Mesothelial cell of epicardium (in vitro differentiated cells): ENCODE results near the gene CDKN2C. TPM values are rescaled to one million over a fixed set of nuclear protein-coding genes. Genes with fewer than 3 reads are reported as not detected.

Source experiments
- DNase-seq, 2 experiments: peaks; one replicate each; pipeline ENCODE4 v3.0.0; 2021; ENCODE audit warnings: low spot score in 2 of 2; ENCODE audit not compliant: unreplicated experiment in 2 of 2
- H3K27ac Mint-ChIP-seq: 2 replicates; pipeline ENCODE4 v1.8.0; 2021; ENCODE audit warnings: mixed read lengths
- H3K27me3 Mint-ChIP-seq: 2 replicates; pipeline ENCODE4 v1.8.0; 2021; ENCODE audit warnings: low read depth, mixed read lengths
- H3K36me3 Mint-ChIP-seq: 2 replicates; pipeline ENCODE4 v1.8.0; 2021; ENCODE audit warnings: mixed read lengths
- H3K4me1 Mint-ChIP-seq: 2 replicates; pipeline ENCODE4 v1.8.0; 2021; ENCODE audit warnings: mixed read lengths
- H3K4me3 Mint-ChIP-seq: 2 replicates; pipeline ENCODE4 v1.8.0; 2021; ENCODE audit warnings: mild to moderate bottlenecking, moderate library complexity, mixed read lengths
- H3K9me3 Mint-ChIP-seq: 2 replicates; pipeline ENCODE4 v1.8.0; 2021; ENCODE audit warnings: mixed read lengths
- total RNA-seq: library from RNA; stranded (reverse); gene quantifications from 3 replicates; pipeline ENCODE4 v1.2.1, GENCODE V29; 2021
- TF ChIP-seq, protein P1 (sequence below): fragments of 200-600 bp; sonication (generic); IDR thresholded peaks from one replicate; pipeline ENCODE4 v1.5.0; 2021; ENCODE audit warnings: antibody characterized with exemption; ENCODE audit not compliant: unreplicated experiment

CDKN2C gene
- total RNA-seq, 1 donor from 2014 or later: 0.67 TPM

- Mint-ChIP-seq H3K27me3 (peaks cover 9% of the 10 kb centered on the region), H3K4me1 (peaks cover 13% of the 10 kb centered on the region), H3K9me3 (no peaks in the 10 kb centered on the region), H3K4me3 (peak overlapping the region; percentile 92), H3K27ac (peak overlapping the region; percentile 78), H3K36me3 (no peaks in the 10 kb centered on the region)
- DNase-seq: peak in 1 of 2 experiments; percentile 42
- TF ChIP-seq, protein P1, sequence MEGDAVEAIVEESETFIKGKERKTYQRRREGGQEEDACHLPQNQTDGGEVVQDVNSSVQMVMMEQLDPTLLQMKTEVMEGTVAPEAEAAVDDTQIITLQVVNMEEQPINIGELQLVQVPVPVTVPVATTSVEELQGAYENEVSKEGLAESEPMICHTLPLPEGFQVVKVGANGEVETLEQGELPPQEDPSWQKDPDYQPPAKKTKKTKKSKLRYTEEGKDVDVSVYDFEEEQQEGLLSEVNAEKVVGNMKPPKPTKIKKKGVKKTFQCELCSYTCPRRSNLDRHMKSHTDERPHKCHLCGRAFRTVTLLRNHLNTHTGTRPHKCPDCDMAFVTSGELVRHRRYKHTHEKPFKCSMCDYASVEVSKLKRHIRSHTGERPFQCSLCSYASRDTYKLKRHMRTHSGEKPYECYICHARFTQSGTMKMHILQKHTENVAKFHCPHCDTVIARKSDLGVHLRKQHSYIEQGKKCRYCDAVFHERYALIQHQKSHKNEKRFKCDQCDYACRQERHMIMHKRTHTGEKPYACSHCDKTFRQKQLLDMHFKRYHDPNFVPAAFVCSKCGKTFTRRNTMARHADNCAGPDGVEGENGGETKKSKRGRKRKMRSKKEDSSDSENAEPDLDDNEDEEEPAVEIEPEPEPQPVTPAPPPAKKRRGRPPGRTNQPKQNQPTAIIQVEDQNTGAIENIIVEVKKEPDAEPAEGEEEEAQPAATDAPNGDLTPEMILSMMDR: no peak
Measured at GRCh38 chr1:50959303-50959912, 10.6 kb upstream of the CDKN2C start.

- Mint-ChIP-seq H3K4me1 (peaks cover 13% of the 10 kb centered on the region), H3K9me3 (no peaks in the 10 kb centered on the region), H3K27ac (peak within 1 kb of the TSS; percentile 90), H3K27me3 (peaks cover 17% of the 10 kb centered on the region), H3K36me3 (no peaks in the 10 kb centered on the region), H3K4me3 (peak within 1 kb of the TSS; percentile 92)
- DNase-seq: peak; percentile 94 to 96
- TF ChIP-seq, protein P1: no peak
Measured at GRCh38 chr1:50959913-50960844, 9.9 kb upstream of the CDKN2C start, which contains the start of gene FAF1. TSS of gene FAF1 (minus strand) at chr1:50960267. CDS start at chr1:50959811, 456 bp downstream.

GRCh38 chr1:50964863-50965262 is 5.2 kb upstream of the CDKN2C start:
- Mint-ChIP-seq H3K4me3 (no peak overlapping the region), H3K4me1 (peaks cover 14% of the 10 kb centered on the region), H3K27me3 (peaks cover 54% of the 10 kb centered on the region), H3K36me3 (no peaks in the 10 kb centered on the region), H3K9me3 (no peaks in the 10 kb centered on the region), H3K27ac (no peak overlapping the region)
- DNase-seq: no peak
- TF ChIP-seq, protein P1: no peak

GRCh38 chr1:50966991-50967390 is 3.1 kb upstream of the CDKN2C start:
- TF ChIP-seq, protein P1: no peak
- H3K27me3 Mint-ChIP-seq: peaks cover 74% of the 10 kb centered on the region
- no peaks in the 10 kb centered on the region for H3K36me3 Mint-ChIP-seq
- DNase-seq: no peak
- peaks cover 20% of the 10 kb centered on the region for H3K4me1 Mint-ChIP-seq
- H3K4me3 Mint-ChIP-seq: no peak overlapping the region
- no peak overlapping the region for H3K27ac Mint-ChIP-seq
- no peaks in the 10 kb centered on the region for H3K9me3 Mint-ChIP-seq

GRCh38 chr1:50967416-50968157 is 2.5 kb upstream of the CDKN2C start:
- Mint-ChIP-seq H3K4me3 (peak overlapping the region; percentile 74), H3K36me3 (no peaks in the 10 kb centered on the region), H3K27ac (no peak overlapping the region), H3K9me3 (no peaks in the 10 kb centered on the region), H3K4me1 (peaks cover 20% of the 10 kb centered on the region), H3K27me3 (peaks cover 77% of the 10 kb centered on the region)
- TF ChIP-seq, protein P1: no peak
- no peak for DNase-seq
